Measurements from ENCODE around the gene ZMYM3.

ZMYM3 gene

GRCh38 chrX:71222929-71223328 lies 31.0 kb downstream of the ZMYM3 start, which contains the start of gene GJB1:
GJB1 (plus strand) TSS chrX:71223224; CDS start chrX:71223708, 484 bp downstream.
- in situ Hi-C loops (cut with MboI; ENCODE audit: low sequenced_read_pairs, unreplicated experiment): no loop called here
- no peak for DNase-seq (ENCODE audit: low spot score)
- TF ChIP-seq CTCF (IDR thresholded peaks at IDR 0.05; ENCODE audit: borderline replicate concordance, control extremely low read depth, extremely low read depth, insufficient read depth, missing control alignments): no peak

DNA sequence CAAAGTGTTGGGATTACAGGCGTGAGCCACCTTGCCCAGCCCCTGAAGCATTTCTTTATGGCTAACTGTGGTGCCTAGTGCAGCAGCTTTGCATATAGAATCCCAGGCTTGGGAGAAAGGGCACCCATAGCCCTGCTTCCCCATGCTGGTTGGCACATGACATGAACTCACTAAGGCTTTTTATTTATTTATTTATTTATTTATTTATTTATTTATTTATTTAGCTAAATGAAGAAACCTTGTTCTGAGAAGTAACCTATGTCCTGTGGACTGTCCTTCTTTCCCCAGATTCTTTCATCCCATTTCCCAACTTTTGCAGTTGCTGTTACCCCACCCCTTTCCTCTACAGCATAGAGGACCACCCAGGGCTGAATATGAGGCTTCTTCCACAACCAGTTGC lies 32.8 kb downstream of the ZMYM3 start:
- TF ChIP-seq CTCF (IDR thresholded peaks at IDR 0.05; ENCODE audit: borderline replicate concordance, control extremely low read depth, extremely low read depth, insufficient read depth, missing control alignments): no peak
- DNase-seq (ENCODE audit: low spot score): no peak
- in situ Hi-C loops (cut with MboI; ENCODE audit: low sequenced_read_pairs, unreplicated experiment): no loop called here

DNA sequence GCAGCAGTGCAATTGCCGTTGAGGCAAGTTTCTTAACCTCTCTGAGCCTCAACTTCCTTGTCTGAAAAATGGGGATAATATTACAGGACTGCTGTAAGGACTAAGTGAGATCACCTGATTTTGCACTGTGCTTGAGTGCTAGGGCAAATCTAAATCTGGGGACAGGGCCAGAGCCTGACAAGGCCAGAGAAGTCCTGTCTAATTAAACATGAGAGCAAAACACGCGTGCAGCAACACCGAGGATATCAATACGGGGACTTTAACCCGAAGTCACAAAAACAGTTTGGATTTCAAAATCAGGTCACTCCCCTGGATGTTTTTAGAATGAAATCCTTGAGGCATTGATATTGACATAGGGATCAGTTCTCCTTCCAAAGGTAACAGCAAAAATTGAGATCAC lies 36.6 kb downstream of the ZMYM3 start:
- no peak for DNase-seq (ENCODE audit: low spot score)
- TF ChIP-seq CTCF (IDR thresholded peaks at IDR 0.05; ENCODE audit: borderline replicate concordance, control extremely low read depth, extremely low read depth, insufficient read depth, missing control alignments): no peak
- in situ Hi-C loops (cut with MboI; ENCODE audit: low sequenced_read_pairs, unreplicated experiment): no loop called here

GRCh38 chrX:71216485-71216884 lies 37.5 kb downstream of the ZMYM3 start:
- in situ Hi-C loops (cut with MboI; ENCODE audit: low sequenced_read_pairs, unreplicated experiment): no loop called here
- DNase-seq (ENCODE audit: low spot score): no peak

GRCh38 chrX:71215338-71215912 lies 38.5 kb downstream of the ZMYM3 start:
- no peak for TF ChIP-seq CTCF (IDR thresholded peaks at IDR 0.05; ENCODE audit: borderline replicate concordance, control extremely low read depth, extremely low read depth, insufficient read depth, missing control alignments)
- in situ Hi-C loops (cut with MboI; ENCODE audit: low sequenced_read_pairs, unreplicated experiment): no loop called here
- no peak for DNase-seq (ENCODE audit: low spot score)

More at GRCh38 chrX:71216485-71216884, 37.5 kb downstream of the ZMYM3 start:
- TF ChIP-seq CTCF (IDR thresholded peaks at IDR 0.05; ENCODE audit: borderline replicate concordance, control extremely low read depth, extremely low read depth, insufficient read depth, missing control alignments): no peak

DNA sequence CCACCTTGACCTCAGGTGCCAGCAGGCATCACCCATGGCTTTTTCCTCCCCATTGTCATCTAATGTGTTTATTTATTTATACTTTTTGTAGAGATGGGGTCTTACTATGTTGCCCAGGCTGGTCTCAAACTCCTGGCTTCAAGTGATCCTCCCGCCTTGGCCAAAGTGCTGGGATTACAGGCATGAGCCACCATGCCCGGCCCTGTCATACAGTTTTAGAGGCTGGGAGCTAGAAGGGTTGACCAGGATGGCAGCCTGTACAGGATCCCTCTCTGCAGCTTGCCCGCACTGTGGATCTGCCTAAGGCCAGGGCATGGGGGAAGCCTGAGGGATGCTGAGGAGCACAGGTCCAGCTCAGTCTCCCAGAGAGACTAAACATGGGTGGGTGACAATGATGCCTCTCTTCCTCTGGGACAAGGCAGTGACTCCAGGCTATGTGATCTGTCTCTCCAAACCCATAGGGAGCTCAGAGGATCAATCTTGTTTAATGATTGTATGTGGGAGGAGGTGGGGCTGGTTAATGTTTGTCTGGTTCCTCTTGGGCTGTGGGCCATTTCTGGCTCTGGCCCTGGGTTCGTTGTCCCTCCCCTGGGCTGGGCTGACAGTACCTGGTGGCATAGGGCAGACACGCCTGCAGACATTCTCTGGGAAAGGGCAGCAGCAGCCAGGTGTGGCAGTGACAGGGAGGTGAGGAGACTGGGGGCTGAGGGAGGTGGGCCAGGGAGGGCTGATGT lies 39.2 kb downstream of the ZMYM3 start:
- no peak for DNase-seq (ENCODE audit: low spot score)
- in situ Hi-C loops (cut with MboI; ENCODE audit: low sequenced_read_pairs, unreplicated experiment): no loop called here
- no peak for TF ChIP-seq CTCF (IDR thresholded peaks at IDR 0.05; ENCODE audit: borderline replicate concordance, control extremely low read depth, extremely low read depth, insufficient read depth, missing control alignments)

All from GM13976 (cell line).